Astrocyte of the spinal cord (primary cell): ENCODE data around the gene WDR70.

ENCODE experiments used
- DNase-seq: peaks from one replicate; pipeline ENCODE4 v3.0.0; 2011; ENCODE audit warnings: low read depth, low spot score
- H3K4me3 ChIP-seq: 2 replicates; pipeline ENCODE4 v1.5.1; 2011; ENCODE audit warnings: low read depth, mild to moderate bottlenecking, low read length, moderate library complexity
- in situ Hi-C: cut with HindIII; loops from 2 replicates; pipeline ENCODE4 v1.10.0; 2017; ENCODE audit warnings: low sequenced_read_pairs
- TF ChIP-seq, protein P1 (sequence below): IDR thresholded peaks from 2 replicates; pipeline ENCODE4 v1.5.1; 2012; ENCODE audit warnings: low read depth, mild to moderate bottlenecking, low read length, inconsistent platforms

WDR70 gene

GRCh38 chr5:37661227-37661920 lies 282.3 kb downstream of the WDR70 start:
- in situ Hi-C loops = no loop called here
- no peak overlapping the region for H3K4me3 ChIP-seq
- DNase-seq = no peak
- TF ChIP-seq, protein P1, sequence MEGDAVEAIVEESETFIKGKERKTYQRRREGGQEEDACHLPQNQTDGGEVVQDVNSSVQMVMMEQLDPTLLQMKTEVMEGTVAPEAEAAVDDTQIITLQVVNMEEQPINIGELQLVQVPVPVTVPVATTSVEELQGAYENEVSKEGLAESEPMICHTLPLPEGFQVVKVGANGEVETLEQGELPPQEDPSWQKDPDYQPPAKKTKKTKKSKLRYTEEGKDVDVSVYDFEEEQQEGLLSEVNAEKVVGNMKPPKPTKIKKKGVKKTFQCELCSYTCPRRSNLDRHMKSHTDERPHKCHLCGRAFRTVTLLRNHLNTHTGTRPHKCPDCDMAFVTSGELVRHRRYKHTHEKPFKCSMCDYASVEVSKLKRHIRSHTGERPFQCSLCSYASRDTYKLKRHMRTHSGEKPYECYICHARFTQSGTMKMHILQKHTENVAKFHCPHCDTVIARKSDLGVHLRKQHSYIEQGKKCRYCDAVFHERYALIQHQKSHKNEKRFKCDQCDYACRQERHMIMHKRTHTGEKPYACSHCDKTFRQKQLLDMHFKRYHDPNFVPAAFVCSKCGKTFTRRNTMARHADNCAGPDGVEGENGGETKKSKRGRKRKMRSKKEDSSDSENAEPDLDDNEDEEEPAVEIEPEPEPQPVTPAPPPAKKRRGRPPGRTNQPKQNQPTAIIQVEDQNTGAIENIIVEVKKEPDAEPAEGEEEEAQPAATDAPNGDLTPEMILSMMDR = no peak

- TF ChIP-seq, protein P1 = no peak
- in situ Hi-C loops = no loop called here
- no peak for DNase-seq
- H3K4me3 ChIP-seq = no peak overlapping the region
These were observed 282.8 kb downstream of the WDR70 start for GRCh38 chr5:37661951-37662350.

GRCh38 chr5:37662362-37662761 lies 283.2 kb downstream of the WDR70 start:
- H3K4me3 ChIP-seq = no peak overlapping the region
- TF ChIP-seq, protein P1 = no peak
- no peak for DNase-seq
- in situ Hi-C loops = no loop called here

GRCh38 chr5:37662789-37663485 lies 283.8 kb downstream of the WDR70 start:
- TF ChIP-seq, protein P1 = no peak
- DNase-seq = no peak
- in situ Hi-C loops = no loop called here
- H3K4me3 ChIP-seq = no peak overlapping the region

DNA sequence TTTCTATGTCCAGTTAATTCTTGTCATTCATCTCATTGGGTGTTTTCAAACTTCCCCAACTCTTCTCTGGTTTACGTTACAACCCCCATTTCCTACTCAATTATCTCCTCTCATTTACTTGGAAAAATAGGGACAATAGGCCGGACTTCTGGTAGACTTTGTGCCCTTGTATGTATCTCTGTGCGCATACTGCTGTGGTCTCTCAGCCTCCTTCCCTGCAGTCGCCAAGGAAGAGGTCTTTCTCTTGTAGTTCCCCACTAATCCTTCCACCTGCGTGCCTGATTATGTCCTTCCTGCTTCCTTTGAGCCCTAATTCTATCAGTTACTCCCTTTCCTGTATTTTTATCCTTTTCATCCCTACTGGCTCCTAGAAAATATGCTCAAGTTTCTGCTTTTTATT lies 284.4 kb downstream of the WDR70 start:
- no peak for DNase-seq
- TF ChIP-seq, protein P1 = no peak
- in situ Hi-C loops = no loop called here
- no peak overlapping the region for H3K4me3 ChIP-seq

- TF ChIP-seq, protein P1 = no peak
- no peak for DNase-seq
- in situ Hi-C loops = no loop called here
- H3K4me3 ChIP-seq = no peak overlapping the region
These were observed 285.4 kb downstream of the WDR70 start for GRCh38 chr5:37664551-37664950.
